ENCODE results near the gene LASP1NB.
"Not testable (repeated sequence)": the region's sequence is repeated elsewhere in the genome, so short reads cannot be mapped to it uniquely, and the experiment has no call there.

The LASP1NB gene

GRCh38 chr17:38967290-38967738, 41.9 kb downstream of the LASP1NB start, which contains the start of gene FBXO47:
Gene FBXO47, minus strand, starts transcription at chr17:38967403. Its CDS starts 4,378 bp downstream, at chr17:38963025.
- H3K4me3 ChIP-seq (ENCODE audit: low read depth, low read length) = peak within 1 kb of the TSS; percentile 14; the same call in 1 of the 2 replicates
- peak; percentile 66 for DNase-seq (ENCODE audit: low read depth)

GRCh38 chr17:38969281-38969680, 43.9 kb downstream of the LASP1NB start:
- DNase-seq (ENCODE audit: low read depth) = no peak
- no peak overlapping the region for H3K4me3 ChIP-seq (ENCODE audit: low read depth, low read length)
- no peak for TF ChIP-seq CTCF (IDR thresholded peaks at IDR 0.05; ENCODE audit: low read depth, low read length, missing control alignments)

More at GRCh38 chr17:38967290-38967738, 41.9 kb downstream of the LASP1NB start, which contains the start of gene FBXO47:
- no peak for TF ChIP-seq CTCF (IDR thresholded peaks at IDR 0.05; ENCODE audit: low read depth, low read length, missing control alignments)

GRCh38 chr17:38970128-38970527, 44.7 kb downstream of the LASP1NB start:
- DNase-seq (ENCODE audit: low read depth) = no peak
- no peak overlapping the region for H3K4me3 ChIP-seq (ENCODE audit: low read depth, low read length)
- no peak for TF ChIP-seq CTCF (IDR thresholded peaks at IDR 0.05; ENCODE audit: low read depth, low read length, missing control alignments)

DNA sequence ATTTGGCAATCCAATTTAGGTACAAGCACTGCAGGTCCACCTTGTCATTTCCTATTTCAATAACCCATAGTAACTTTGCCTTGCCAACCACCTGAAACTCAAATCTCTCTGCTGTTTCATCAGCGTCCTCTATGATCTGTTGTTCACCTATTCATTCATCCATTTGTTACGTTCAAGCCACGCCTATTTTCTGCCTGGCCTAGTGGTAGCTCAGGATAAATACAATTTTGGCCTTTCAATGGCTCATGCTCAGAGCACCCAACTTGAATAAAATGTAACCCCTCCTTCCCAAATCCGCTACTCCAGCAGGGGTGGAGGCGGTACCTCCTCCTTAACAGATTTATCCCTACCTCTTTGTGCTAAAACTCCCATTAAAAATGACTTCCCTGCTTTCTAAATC, 45.4 kb downstream of the LASP1NB start:
- no peak for TF ChIP-seq CTCF (IDR thresholded peaks at IDR 0.05; ENCODE audit: low read depth, low read length, missing control alignments)
- no peak for DNase-seq (ENCODE audit: low read depth)
- no peak overlapping the region for H3K4me3 ChIP-seq (ENCODE audit: low read depth, low read length)

DNA sequence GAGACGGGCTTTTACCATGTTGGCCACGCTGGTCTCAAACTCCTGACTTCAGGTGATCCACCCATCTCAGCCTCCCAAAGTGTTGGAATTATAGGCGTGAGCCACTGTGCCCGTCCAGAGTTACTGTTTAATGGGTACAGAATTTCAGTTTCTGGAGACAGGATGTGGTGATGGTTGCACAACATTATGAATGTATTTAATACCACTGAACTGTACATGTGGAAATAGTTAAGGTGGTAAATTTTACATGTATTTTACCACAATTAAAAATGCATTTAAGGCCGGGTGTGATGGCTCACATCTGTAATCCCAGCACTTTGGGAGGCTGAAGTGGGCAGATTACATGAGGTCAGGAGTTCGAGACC, 50.8 kb downstream of the LASP1NB start:
- not testable (repeated sequence) for DNase-seq (ENCODE audit: low read depth); H3K4me3 ChIP-seq (ENCODE audit: low read depth, low read length)

- TF ChIP-seq CTCF (IDR thresholded peaks at IDR 0.05; ENCODE audit: low read depth, low read length, missing control alignments) = no peak
- no peak overlapping the region for H3K4me3 ChIP-seq (ENCODE audit: low read depth, low read length)
- no peak for DNase-seq (ENCODE audit: low read depth)
These were observed 52.8 kb downstream of the LASP1NB start for GRCh38 chr17:38978180-38978579.

Data from GM12864 (cell line).